ENCODE data around the gene CARD10.

CARD10 gene

DNA sequence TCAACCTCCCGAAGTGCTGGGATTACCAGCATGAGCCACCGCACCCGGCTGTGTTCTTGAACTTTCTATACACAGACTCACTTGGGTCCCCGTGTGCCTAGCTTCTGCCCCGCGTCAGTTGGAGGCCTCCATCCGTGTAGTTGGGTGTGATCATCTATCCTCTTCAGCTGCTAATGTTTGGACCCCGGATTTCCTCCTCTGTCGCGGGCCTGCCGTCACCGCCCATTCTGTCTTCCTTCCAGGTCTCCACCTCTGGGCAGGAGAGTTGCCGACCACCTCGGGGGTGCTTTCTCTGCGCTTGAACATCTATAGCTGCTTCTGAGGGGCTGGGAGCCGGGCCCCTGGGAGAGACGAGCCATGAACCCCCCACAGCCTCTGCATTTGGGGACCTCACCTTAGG, 46.6 kb upstream of the CARD10 start:
- H3K27me3 ChIP-seq (ENCODE audit: insufficient read depth, insufficient read length) = no peaks in the 10 kb centered on the region
- TF ChIP-seq YY1 (IDR thresholded peaks at IDR 0.05; ENCODE audit: insufficient read depth, insufficient read length) (no peak), ZNF274 (IDR thresholded peaks at IDR 0.05; ENCODE audit: low read depth, low read length) (no peak)

GRCh38 chr22:37564111-37564711, 45.0 kb upstream of the CARD10 start:
- no peak for DNase-seq (ENCODE audit: low read depth, low spot score)
- TF ChIP-seq ZNF274 (IDR thresholded peaks at IDR 0.05; ENCODE audit: low read depth, low read length) (no peak), YY1 (IDR thresholded peaks at IDR 0.05; ENCODE audit: insufficient read depth, insufficient read length) (no peak), SUZ12 (IDR thresholded peaks at IDR 0.05; ENCODE audit: extremely low read depth, insufficient read depth, insufficient read length) (no peak)
- H3K27me3 ChIP-seq (ENCODE audit: insufficient read depth, insufficient read length) = no peaks in the 10 kb centered on the region
- peaks cover 50% of the 10 kb centered on the region for H3K36me3 ChIP-seq (ENCODE audit: insufficient read depth, insufficient read length, low read length)
- H3K4me3 ChIP-seq (ENCODE audit: insufficient read length, low read depth) = no peak overlapping the region
- peaks cover 26% of the 10 kb centered on the region for H3K4me1 ChIP-seq (ENCODE audit: insufficient read depth, insufficient read length)
- H3K9ac ChIP-seq (ENCODE audit: insufficient read length, low read depth) = peak overlapping the region; percentile 50
- no peaks in the 10 kb centered on the region for H3K9me3 ChIP-seq (ENCODE audit: insufficient read depth, low read length)

More for the DNA sequence above, 46.6 kb upstream of the CARD10 start:
- H3K4me1 ChIP-seq (ENCODE audit: insufficient read depth, insufficient read length) = peaks cover 27% of the 10 kb centered on the region
- H3K36me3 ChIP-seq (ENCODE audit: insufficient read depth, insufficient read length, low read length) = peaks cover 54% of the 10 kb centered on the region
- H3K9me3 ChIP-seq (ENCODE audit: insufficient read depth, low read length) = no peaks in the 10 kb centered on the region
- H3K4me3 ChIP-seq (ENCODE audit: insufficient read length, low read depth) = no peak overlapping the region
- no peak overlapping the region for H3K9ac ChIP-seq (ENCODE audit: insufficient read length, low read depth)
- no peak for DNase-seq (ENCODE audit: low read depth, low spot score)

DNA sequence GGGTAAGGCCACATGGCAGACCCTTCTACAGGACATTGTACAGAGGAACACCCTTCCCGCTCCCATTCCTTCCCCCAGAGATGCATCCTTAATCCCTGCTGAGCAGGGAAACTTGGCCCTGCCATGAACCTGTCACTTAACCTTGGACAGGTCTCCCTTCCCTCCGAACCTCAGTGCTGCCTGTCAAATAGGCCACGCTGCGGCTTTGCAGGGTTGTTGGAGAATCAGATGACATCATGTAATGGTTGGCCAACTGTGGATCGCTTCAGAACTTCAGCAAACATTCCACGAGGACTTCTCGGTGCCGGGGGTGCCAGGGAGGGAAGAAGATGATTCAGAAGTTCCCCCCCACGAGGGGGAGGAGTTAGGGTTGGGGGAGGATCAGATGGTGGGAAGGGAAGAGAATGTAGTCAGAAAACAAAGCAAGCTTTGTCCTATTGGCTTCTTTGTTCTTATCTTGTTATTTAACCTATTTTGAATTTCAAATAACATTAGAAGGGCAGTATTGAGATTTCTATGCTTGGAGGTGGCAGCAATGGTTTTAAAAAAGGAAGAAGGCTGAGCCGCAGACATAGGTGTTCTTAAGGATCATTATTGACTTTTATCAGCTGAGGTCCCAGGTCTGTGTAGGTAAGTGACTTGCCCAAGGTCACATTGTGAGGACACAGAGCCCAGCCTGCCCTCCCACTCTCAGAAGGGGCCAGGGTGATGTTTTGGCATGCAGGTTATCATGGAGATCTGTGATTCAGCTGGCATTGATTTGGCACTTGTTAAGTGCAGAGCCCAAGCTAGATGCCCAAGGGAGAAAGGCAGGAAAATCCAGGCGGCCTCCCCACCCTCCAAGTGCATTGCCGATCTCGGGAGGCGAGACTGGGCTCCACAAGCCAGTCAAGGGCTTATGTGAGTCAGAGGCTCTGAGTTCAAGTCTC, 44.2 kb upstream of the CARD10 start:
- peak overlapping the region; percentile 50 for H3K9ac ChIP-seq (ENCODE audit: insufficient read length, low read depth)
- TF ChIP-seq ZNF274 (IDR thresholded peaks at IDR 0.05; ENCODE audit: low read depth, low read length) = no peak
- TF ChIP-seq YY1 (IDR thresholded peaks at IDR 0.05; ENCODE audit: insufficient read depth, insufficient read length) = no peak
- no peak for TF ChIP-seq SUZ12 (IDR thresholded peaks at IDR 0.05; ENCODE audit: extremely low read depth, insufficient read depth, insufficient read length)
- H3K9me3 ChIP-seq (ENCODE audit: insufficient read depth, low read length) = no peaks in the 10 kb centered on the region
- no peak for DNase-seq (ENCODE audit: low read depth, low spot score)
- H3K4me3 ChIP-seq (ENCODE audit: insufficient read length, low read depth) = no peak overlapping the region
- H3K36me3 ChIP-seq (ENCODE audit: insufficient read depth, insufficient read length, low read length) = peaks cover 45% of the 10 kb centered on the region
- H3K27me3 ChIP-seq (ENCODE audit: insufficient read depth, insufficient read length) = no peaks in the 10 kb centered on the region
- H3K4me1 ChIP-seq (ENCODE audit: insufficient read depth, insufficient read length) = peaks cover 23% of the 10 kb centered on the region

DNA sequence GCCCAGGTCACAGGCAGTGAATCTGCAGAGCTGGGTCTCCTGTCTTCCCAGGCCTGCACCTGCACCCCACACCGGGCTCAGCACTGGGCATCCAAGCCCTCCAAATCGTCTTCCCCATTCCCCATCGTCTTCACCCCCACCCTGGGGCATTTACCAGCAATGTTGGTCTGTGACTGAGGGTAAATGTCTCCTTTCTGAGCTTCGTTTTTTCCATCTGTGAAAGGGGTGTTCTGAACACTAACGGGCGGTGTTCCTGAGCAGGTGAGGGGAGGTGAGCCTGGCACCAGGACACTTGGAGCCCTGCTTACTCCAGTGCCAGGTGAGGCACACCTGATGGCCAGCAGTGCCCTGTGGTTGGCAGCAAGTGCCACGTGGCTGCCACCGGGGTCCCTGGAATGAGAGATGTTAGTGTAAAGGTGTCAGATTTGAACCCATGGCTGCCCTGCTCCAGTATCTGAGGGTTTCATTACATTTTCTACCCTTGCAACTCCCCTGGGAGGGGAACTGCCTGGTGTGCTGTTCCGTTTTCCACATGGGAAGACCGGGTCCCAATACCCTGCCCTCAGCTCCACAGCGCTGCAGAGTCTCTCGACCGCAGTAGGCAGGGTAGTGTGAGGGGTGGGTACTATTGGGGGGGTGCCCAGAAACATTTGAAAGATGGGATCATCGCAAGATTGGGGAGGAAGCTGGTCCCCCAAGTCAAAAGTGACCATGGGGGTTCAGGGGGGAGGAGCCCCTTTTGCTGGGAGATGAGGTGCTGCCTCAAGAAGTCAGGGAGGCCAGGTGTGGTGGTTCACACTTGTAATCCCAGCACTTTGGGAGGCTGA, 43.0 kb upstream of the CARD10 start:
- Histone ChIP-seq H3K36me3 (ENCODE audit: insufficient read depth, insufficient read length, low read length) (peaks cover 34% of the 10 kb centered on the region), H3K9me3 (ENCODE audit: insufficient read depth, low read length) (no peaks in the 10 kb centered on the region), H3K4me3 (ENCODE audit: insufficient read length, low read depth) (no peak overlapping the region), H3K27me3 (ENCODE audit: insufficient read depth, insufficient read length) (no peaks in the 10 kb centered on the region), H3K9ac (ENCODE audit: insufficient read length, low read depth) (peak overlapping the region; percentile 70), H3K4me1 (ENCODE audit: insufficient read depth, insufficient read length) (peaks cover 23% of the 10 kb centered on the region)
- TF ChIP-seq SUZ12 (IDR thresholded peaks at IDR 0.05; ENCODE audit: extremely low read depth, insufficient read depth, insufficient read length) (no peak), ZNF274 (IDR thresholded peaks at IDR 0.05; ENCODE audit: low read depth, low read length) (no peak), YY1 (IDR thresholded peaks at IDR 0.05; ENCODE audit: insufficient read depth, insufficient read length) (no peak)
- no peak for DNase-seq (ENCODE audit: low read depth, low spot score)

DNA sequence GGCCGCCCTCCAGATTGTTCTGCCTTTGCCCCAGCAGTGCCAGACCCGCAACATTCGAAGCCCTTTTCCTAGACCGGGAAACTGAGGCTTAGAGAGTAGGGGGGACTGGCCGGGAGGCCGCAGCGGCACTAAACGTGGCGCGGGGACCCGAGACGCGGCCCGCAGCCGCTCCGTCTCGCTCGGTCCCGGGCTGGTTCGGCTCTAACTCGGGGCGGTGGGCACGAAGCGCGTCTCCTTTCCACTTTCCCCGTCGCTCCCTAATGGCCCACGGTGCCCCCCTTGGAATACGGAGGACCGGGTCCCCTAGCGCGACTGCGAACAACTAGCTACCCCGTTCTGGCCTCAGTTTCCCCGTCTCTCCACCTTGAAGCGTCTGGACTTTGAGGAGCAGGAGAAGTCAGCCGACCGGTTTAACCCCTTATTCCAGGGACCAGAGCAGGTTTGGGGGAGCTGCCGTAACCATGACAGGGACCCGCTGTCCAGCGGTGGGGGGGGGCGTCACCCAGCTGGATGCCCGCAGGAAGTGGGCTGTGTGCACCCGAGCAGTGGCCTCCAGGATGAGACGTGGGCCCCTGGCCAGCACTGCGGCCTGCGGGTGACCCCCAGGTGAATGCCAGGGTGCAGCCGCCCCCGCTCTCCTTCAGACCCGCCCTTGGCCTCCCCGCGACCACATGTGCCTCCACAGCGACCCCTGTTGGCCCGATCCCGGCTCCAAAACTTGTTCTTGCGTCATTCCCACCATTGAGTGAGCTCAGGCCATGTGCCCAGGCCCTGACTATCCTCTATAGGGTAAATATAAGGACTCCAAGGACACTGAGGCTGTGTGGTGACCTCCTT, 42.2 kb upstream of the CARD10 start:
- Histone ChIP-seq H3K27me3 (ENCODE audit: insufficient read depth, insufficient read length) (no peaks in the 10 kb centered on the region), H3K36me3 (ENCODE audit: insufficient read depth, insufficient read length, low read length) (peaks cover 25% of the 10 kb centered on the region), H3K4me3 (ENCODE audit: insufficient read length, low read depth) (peak overlapping the region; percentile 64), H3K9ac (ENCODE audit: insufficient read length, low read depth) (peak overlapping the region; percentile 83), H3K4me1 (ENCODE audit: insufficient read depth, insufficient read length) (peaks cover 29% of the 10 kb centered on the region), H3K9me3 (ENCODE audit: insufficient read depth, low read length) (no peaks in the 10 kb centered on the region)
- TF ChIP-seq YY1 (IDR thresholded peaks at IDR 0.05; ENCODE audit: insufficient read depth, insufficient read length) (no peak), SUZ12 (IDR thresholded peaks at IDR 0.05; ENCODE audit: extremely low read depth, insufficient read depth, insufficient read length) (no peak), ZNF274 (IDR thresholded peaks at IDR 0.05; ENCODE audit: low read depth, low read length) (no peak)
- DNase-seq (ENCODE audit: low read depth, low spot score) = peak; percentile 77

DNA sequence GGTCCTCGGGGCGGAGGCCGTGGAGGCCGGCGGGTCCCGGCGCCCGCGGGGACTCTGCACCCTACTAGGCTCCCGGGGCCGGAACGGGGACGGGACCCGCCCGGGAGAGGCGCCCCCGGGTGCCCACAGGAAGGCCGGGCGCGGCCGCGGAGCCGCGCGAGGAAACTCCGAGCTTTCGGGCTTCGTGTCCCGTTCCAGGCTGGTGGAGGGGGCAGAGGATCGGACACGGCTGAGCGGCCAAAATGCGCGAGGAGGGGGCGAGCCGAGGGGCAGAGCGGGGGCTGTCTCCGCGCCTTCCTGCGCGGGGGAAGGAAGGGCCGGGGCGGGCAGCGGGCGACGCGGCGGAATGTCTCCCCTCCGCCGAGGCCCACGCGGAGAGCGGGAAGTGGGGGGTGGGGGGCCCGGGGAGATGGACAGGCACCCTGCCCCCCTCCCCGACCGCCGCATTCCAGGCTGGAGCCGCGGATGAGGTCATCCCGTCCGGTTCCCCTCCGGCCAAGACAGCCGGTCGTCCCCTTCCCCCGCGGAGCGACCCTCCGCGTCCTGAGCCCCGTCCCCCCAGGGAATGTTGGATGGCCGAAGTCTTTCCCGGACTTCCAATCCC, 41.5 kb upstream of the CARD10 start:
- H3K4me3 ChIP-seq (ENCODE audit: insufficient read length, low read depth) = peak overlapping the region; percentile 64
- H3K9ac ChIP-seq (ENCODE audit: insufficient read length, low read depth) = peak overlapping the region; percentile 83
- no peaks in the 10 kb centered on the region for H3K27me3 ChIP-seq (ENCODE audit: insufficient read depth, insufficient read length)
- H3K36me3 ChIP-seq (ENCODE audit: insufficient read depth, insufficient read length, low read length) = peaks cover 18% of the 10 kb centered on the region
- no peaks in the 10 kb centered on the region for H3K9me3 ChIP-seq (ENCODE audit: insufficient read depth, low read length)
- peaks cover 27% of the 10 kb centered on the region for H3K4me1 ChIP-seq (ENCODE audit: insufficient read depth, insufficient read length)
- no peak for TF ChIP-seq ZNF274 (IDR thresholded peaks at IDR 0.05; ENCODE audit: low read depth, low read length)
- no peak for DNase-seq (ENCODE audit: low read depth, low spot score)
